Breast epithelium (tissue), 4 donors: ENCODE measurements around the gene PRR7. TPM values are rescaled to one million over a fixed set of nuclear protein-coding genes. Genes with fewer than 3 reads are reported as not detected.

ENCODE experiments used
- DNase-seq, 2 donors: peaks; one replicate each; pipeline ENCODE4 v3.0.0-alpha.2; 2019; ENCODE audit warnings: low spot score in 2 of 2
- H3K27ac ChIP-seq, 2 donors: fragments of 200-600 bp; sonication (generic) in 1 of 2; one replicate each; pipeline ENCODE4 v1.5.1; 2016 to 2019; ENCODE audit warnings: mild to moderate bottlenecking in 1 of 2
- H3K27me3 ChIP-seq, 2 donors: fragments of 200-600 bp; sonication (generic) in 1 of 2; one replicate each; pipeline versions ENCODE4 v1.5.1 to v1.6.0; 2017 to 2019; ENCODE audit warnings: control low read depth in 1 of 2, mild to moderate bottlenecking in 1 of 2
- H3K36me3 ChIP-seq: fragments of 200-600 bp; one replicate; pipeline ENCODE4 v1.5.1; 2019
- H3K4me1 ChIP-seq, 2 donors: fragments of 200-600 bp; sonication (generic); one replicate each; pipeline ENCODE4 v1.5.1; 2016 to 2019; ENCODE audit warnings: control low read depth in 1 of 2
- H3K4me3 ChIP-seq, 3 donors: fragments of 200-600 bp; sonication (generic); 1 replicate in 2 of 3; 2 replicates in 1 of 3; pipeline ENCODE4 v1.5.1; 2016 to 2019; ENCODE audit warnings: mild to moderate bottlenecking in 3 of 3, moderate library complexity in 2 of 3
- H3K9me3 ChIP-seq, 2 donors: fragments of 200-600 bp; sonication (generic) in 1 of 2; one replicate each; pipeline ENCODE4 v1.5.1; 2016 to 2019; ENCODE audit warnings: control low read depth in 1 of 2
- POLR2A ChIP-seq: fragments of 450-650 bp; IDR thresholded peaks from one replicate; pipeline ENCODE4 v1.6.1; 2016; ENCODE audit warnings: antibody characterized with exemption, mild to moderate bottlenecking, moderate library complexity
- POLR2AphosphoS5 ChIP-seq, 3 donors: sonication (generic); formaldehyde crosslinking; IDR thresholded peaks; one replicate each; pipeline ENCODE4 v1.6.1; 2017; ENCODE audit warnings: antibody characterized with exemption in 3 of 3
- intact Hi-C: fragments of 100-400 bp; cut with DNase I; formaldehyde crosslinking; loops from one replicate; pipeline ENCODE4 v1.15.1; 2023; ENCODE audit warnings: low total_unique reads
- total RNA-seq, 3 donors: library from RNA; depleted of rRNA; stranded (reverse); fragments of >200 nt; gene quantifications; one replicate each; pipeline ENCODE4 v1.1.0, GENCODE V29; 2016
- TF ChIP-seq, protein P1 (sequence below), 3 donors: fragments of 450-650 bp; IDR thresholded peaks; one replicate each; pipeline ENCODE4 v1.5.1; 2016 to 2017; ENCODE audit warnings: antibody characterized with exemption in 3 of 3, mild to moderate bottlenecking in 3 of 3, moderate library complexity in 3 of 3

Gene PRR7
- total RNA-seq, 3 donors from 2014 or later = 0.48 to 2.0 (median 1.3) TPM

GRCh38 chr5:177439518-177440053 is 7.0 kb upstream of the PRR7 start:
- Histone ChIP-seq H3K27ac (no peak overlapping the region), H3K4me3 (no peak overlapping the region), H3K36me3 (no peaks in the 10 kb centered on the region), H3K9me3 (no peaks in the 10 kb centered on the region), H3K27me3 (no peaks in the 10 kb centered on the region), H3K4me1 (no peaks in the 10 kb centered on the region)
- intact Hi-C loops = no loop called here
- TF ChIP-seq POLR2AphosphoS5 (IDR thresholded peaks at IDR 0.05) = no peak
- no peak for TF ChIP-seq POLR2A
- TF ChIP-seq, protein P1, sequence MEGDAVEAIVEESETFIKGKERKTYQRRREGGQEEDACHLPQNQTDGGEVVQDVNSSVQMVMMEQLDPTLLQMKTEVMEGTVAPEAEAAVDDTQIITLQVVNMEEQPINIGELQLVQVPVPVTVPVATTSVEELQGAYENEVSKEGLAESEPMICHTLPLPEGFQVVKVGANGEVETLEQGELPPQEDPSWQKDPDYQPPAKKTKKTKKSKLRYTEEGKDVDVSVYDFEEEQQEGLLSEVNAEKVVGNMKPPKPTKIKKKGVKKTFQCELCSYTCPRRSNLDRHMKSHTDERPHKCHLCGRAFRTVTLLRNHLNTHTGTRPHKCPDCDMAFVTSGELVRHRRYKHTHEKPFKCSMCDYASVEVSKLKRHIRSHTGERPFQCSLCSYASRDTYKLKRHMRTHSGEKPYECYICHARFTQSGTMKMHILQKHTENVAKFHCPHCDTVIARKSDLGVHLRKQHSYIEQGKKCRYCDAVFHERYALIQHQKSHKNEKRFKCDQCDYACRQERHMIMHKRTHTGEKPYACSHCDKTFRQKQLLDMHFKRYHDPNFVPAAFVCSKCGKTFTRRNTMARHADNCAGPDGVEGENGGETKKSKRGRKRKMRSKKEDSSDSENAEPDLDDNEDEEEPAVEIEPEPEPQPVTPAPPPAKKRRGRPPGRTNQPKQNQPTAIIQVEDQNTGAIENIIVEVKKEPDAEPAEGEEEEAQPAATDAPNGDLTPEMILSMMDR (IDR thresholded peaks at IDR 0.05) = no peak
- no peak for DNase-seq

DNA sequence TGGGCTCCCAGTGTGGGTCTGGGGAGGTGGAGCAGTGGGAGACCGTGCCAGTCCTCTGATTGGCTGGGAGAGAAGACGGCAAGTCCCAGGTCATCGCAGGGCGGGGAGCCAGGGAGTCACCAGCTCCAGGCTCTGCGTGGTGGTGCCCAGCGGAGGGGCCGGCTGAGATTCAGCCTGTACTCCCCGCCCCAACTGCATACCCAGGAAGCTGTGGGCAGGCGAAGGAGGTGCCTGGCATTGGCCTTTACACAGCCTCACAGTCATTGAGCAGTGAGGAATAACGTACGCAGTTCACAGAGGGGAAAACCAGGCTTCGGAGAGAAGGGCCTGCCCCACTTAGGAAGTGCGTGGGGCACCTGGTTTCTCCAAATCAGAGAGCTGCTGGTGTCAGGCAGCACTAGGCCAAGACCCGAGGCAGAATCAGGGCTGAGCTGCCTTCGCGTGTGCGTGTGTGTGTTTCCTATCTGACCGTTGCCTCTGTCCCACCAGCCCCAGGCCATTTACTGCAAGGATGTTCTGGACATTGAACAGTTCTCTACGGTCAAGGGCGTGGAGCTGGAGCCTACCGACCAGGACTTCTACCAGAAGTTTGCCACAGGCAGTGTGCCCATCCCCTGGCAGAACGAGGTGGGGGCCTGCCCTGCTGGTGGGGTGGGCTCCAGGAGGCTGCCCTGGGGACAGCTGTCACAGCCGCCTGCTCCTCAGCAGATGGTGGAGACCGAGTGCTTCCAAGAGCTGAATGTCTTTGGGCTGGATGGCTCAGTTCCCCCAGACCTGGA is 6.2 kb upstream of the PRR7 start:
- DNase-seq = no peak
- Histone ChIP-seq H3K4me3 (no peak overlapping the region), H3K36me3 (no peaks in the 10 kb centered on the region), H3K4me1 (no peaks in the 10 kb centered on the region), H3K27me3 (no peaks in the 10 kb centered on the region), H3K27ac (peak overlapping the region in 1 of 2 donors; percentile 58), H3K9me3 (no peaks in the 10 kb centered on the region)
- TF ChIP-seq, protein P1 (IDR thresholded peaks at IDR 0.05) = no peak
- TF ChIP-seq POLR2A = no peak
- no peak for TF ChIP-seq POLR2AphosphoS5 (IDR thresholded peaks at IDR 0.05)
- intact Hi-C loops = no loop called here

DNA sequence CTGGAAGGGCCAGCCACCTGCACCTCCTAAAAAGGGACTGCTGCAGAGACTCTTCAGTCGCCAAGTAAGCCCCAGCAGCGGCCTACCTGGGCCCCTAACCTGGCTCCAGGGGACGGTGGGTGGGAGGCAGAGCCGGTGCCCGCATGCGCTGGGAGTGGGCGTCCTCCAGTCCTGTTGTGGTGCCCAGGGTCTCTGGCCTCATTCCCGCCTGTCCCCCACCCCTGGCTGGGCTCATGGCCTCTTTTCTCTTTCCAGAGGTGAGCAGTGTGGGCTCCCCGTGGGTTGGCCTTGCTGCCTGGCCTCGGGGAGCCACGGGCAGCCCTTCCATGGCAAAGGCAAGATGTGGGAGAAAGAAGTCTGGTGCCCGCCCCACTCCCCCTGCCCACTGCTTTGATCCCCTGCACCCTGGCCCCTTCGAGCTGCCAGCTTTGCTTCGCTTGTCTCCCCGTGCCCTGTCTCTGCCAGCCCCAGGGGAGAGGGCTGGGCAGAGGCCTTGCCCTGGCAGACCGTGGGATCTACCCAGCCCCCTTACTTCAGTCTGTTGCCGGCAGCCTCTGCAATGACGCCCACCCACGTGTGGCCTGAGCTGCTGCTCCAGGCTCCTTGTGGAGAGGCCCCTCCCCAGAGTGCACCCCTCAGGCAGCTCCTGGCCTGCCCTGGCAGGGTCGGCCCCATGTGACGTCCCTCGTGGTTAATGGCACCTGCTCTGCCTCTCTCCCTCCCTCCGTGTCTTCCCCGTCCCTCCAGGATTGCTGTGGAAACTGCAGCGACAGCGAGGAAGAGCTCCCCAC is 5.4 kb upstream of the PRR7 start:
- H3K4me3 ChIP-seq = no peak overlapping the region
- no peaks in the 10 kb centered on the region for H3K36me3 ChIP-seq
- TF ChIP-seq POLR2AphosphoS5 (IDR thresholded peaks at IDR 0.05) (no peak), POLR2A (no peak)
- TF ChIP-seq, protein P1 (IDR thresholded peaks at IDR 0.05) = no peak
- peaks cover 0 to 2% of the 10 kb centered on the region in 2 donors for H3K4me1 ChIP-seq
- H3K27me3 ChIP-seq = peaks cover 0 to 1% of the 10 kb centered on the region in 2 donors
- no peaks in the 10 kb centered on the region for H3K9me3 ChIP-seq
- no peak overlapping the region for H3K27ac ChIP-seq
- intact Hi-C loops = no loop called here
- no peak for DNase-seq

- Histone ChIP-seq H3K4me3 (no peak overlapping the region), H3K4me1 (peaks cover 0 to 9% of the 10 kb centered on the region in 2 donors), H3K27ac (no peak overlapping the region), H3K36me3 (no peaks in the 10 kb centered on the region), H3K27me3 (peaks cover 0 to 3% of the 10 kb centered on the region in 2 donors), H3K9me3 (no peaks in the 10 kb centered on the region)
- intact Hi-C loops = no loop called here
- DNase-seq = no peak
- TF ChIP-seq POLR2AphosphoS5 (IDR thresholded peaks at IDR 0.05) (no peak), POLR2A (no peak)
- TF ChIP-seq, protein P1 (IDR thresholded peaks at IDR 0.05) = no peak
Observed at GRCh38 chr5:177442066-177442826, 4.4 kb upstream of the PRR7 start.
